ENCODE measurements around the gene GRM5.
"Not testable (repeated sequence)": the region's sequence is repeated elsewhere in the genome, so short reads cannot be mapped to it uniquely, and the experiment has no call there.

Gene GRM5

GRCh38 chr11:88538098-88538497 is 527.7 kb downstream of the GRM5 start:
- Histone ChIP-seq H3K27ac (ENCODE audit: insufficient read depth, low read length, poor library complexity, severe bottlenecking) (no peak overlapping the region), H3K4me3 (ENCODE audit: insufficient read depth, low read depth, low read length, poor library complexity, severe bottlenecking) (no peak overlapping the region), H3K36me3 (ENCODE audit: control insufficient read depth, insufficient read depth, low read length) (no peaks in the 10 kb centered on the region), H3K9me3 (ENCODE audit: control insufficient read depth, low read length) (no peaks in the 10 kb centered on the region), H3K27me3 (replicated peaks; ENCODE audit: control insufficient read depth, insufficient read depth, low read length, poor library complexity, severe bottlenecking) (no peaks in the 10 kb centered on the region), H3K4me1 (ENCODE audit: control insufficient read depth, insufficient read depth, low read length, poor library complexity, severe bottlenecking) (no peaks in the 10 kb centered on the region)
- DNase-seq = no peak

DNA sequence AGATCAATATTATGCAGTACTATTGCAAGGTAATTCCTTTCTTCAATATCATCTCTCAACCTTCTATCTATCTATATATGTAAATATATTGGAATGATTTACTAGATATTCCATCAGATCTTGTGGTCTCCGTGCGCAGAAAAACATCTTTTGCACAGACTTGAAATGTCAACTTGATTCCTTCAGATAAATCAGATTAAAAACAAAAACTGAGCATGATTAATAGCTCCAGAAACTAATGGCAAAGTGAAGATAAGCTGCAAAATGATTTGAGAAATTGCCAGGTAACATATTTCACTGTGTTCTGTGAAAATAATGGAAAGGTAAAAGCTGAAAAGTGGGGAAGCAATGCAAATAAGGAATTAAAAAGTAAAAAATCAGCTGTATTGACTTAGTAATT is 528.2 kb downstream of the GRM5 start:
- no peaks in the 10 kb centered on the region for H3K9me3 ChIP-seq (ENCODE audit: control insufficient read depth, low read length)
- H3K27ac ChIP-seq (ENCODE audit: insufficient read depth, low read length, poor library complexity, severe bottlenecking) = no peak overlapping the region
- no peak for DNase-seq
- H3K36me3 ChIP-seq (ENCODE audit: control insufficient read depth, insufficient read depth, low read length) = no peaks in the 10 kb centered on the region
- H3K4me1 ChIP-seq (ENCODE audit: control insufficient read depth, insufficient read depth, low read length, poor library complexity, severe bottlenecking) = no peaks in the 10 kb centered on the region
- H3K27me3 ChIP-seq (replicated peaks; ENCODE audit: control insufficient read depth, insufficient read depth, low read length, poor library complexity, severe bottlenecking) = no peaks in the 10 kb centered on the region
- H3K4me3 ChIP-seq (ENCODE audit: insufficient read depth, low read depth, low read length, poor library complexity, severe bottlenecking) = no peak overlapping the region

GRCh38 chr11:88536616-88537265 is 529.0 kb downstream of the GRM5 start:
- no peak overlapping the region for H3K4me3 ChIP-seq (ENCODE audit: insufficient read depth, low read depth, low read length, poor library complexity, severe bottlenecking)
- no peaks in the 10 kb centered on the region for H3K4me1 ChIP-seq (ENCODE audit: control insufficient read depth, insufficient read depth, low read length, poor library complexity, severe bottlenecking)
- H3K27me3 ChIP-seq (replicated peaks; ENCODE audit: control insufficient read depth, insufficient read depth, low read length, poor library complexity, severe bottlenecking) = no peaks in the 10 kb centered on the region
- no peaks in the 10 kb centered on the region for H3K9me3 ChIP-seq (ENCODE audit: control insufficient read depth, low read length)
- DNase-seq = no peak
- H3K27ac ChIP-seq (ENCODE audit: insufficient read depth, low read length, poor library complexity, severe bottlenecking) = no peak overlapping the region
- H3K36me3 ChIP-seq (ENCODE audit: control insufficient read depth, insufficient read depth, low read length) = no peaks in the 10 kb centered on the region

- Histone ChIP-seq H3K36me3 (ENCODE audit: control insufficient read depth, insufficient read depth, low read length) (no peaks in the 10 kb centered on the region), H3K9me3 (ENCODE audit: control insufficient read depth, low read length) (no peaks in the 10 kb centered on the region), H3K4me3 (ENCODE audit: insufficient read depth, low read depth, low read length, poor library complexity, severe bottlenecking) (no peak overlapping the region), H3K27ac (ENCODE audit: insufficient read depth, low read length, poor library complexity, severe bottlenecking) (no peak overlapping the region), H3K27me3 (replicated peaks; ENCODE audit: control insufficient read depth, insufficient read depth, low read length, poor library complexity, severe bottlenecking) (no peaks in the 10 kb centered on the region), H3K4me1 (ENCODE audit: control insufficient read depth, insufficient read depth, low read length, poor library complexity, severe bottlenecking) (no peaks in the 10 kb centered on the region)
- DNase-seq = no peak
Measured at GRCh38 chr11:88535916-88536547, 529.8 kb downstream of the GRM5 start.

DNA sequence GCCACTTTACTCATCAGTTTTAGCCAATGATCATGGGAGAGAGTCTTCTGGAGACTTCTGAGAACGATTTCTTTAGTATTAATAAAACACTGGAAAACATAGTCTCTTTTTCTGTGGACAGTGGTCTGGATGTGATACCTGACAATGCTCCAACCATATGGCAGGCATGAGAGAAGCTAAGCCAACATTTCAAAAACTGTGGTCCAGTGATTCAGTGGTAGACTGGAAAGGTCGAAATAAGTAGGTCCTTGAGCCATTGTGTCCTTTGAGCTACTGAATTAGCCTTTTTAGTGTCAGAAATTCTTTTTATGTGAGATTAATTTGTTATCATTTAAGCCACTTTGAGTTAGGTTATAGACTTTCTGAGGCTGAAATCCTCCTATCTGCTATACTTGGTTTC is 530.5 kb downstream of the GRM5 start:
- no peak overlapping the region for H3K4me3 ChIP-seq (ENCODE audit: insufficient read depth, low read depth, low read length, poor library complexity, severe bottlenecking)
- no peaks in the 10 kb centered on the region for H3K36me3 ChIP-seq (ENCODE audit: control insufficient read depth, insufficient read depth, low read length)
- no peaks in the 10 kb centered on the region for H3K9me3 ChIP-seq (ENCODE audit: control insufficient read depth, low read length)
- H3K4me1 ChIP-seq (ENCODE audit: control insufficient read depth, insufficient read depth, low read length, poor library complexity, severe bottlenecking) = no peaks in the 10 kb centered on the region
- H3K27me3 ChIP-seq (replicated peaks; ENCODE audit: control insufficient read depth, insufficient read depth, low read length, poor library complexity, severe bottlenecking) = no peaks in the 10 kb centered on the region
- no peak for DNase-seq
- H3K27ac ChIP-seq (ENCODE audit: insufficient read depth, low read length, poor library complexity, severe bottlenecking) = no peak overlapping the region

DNA sequence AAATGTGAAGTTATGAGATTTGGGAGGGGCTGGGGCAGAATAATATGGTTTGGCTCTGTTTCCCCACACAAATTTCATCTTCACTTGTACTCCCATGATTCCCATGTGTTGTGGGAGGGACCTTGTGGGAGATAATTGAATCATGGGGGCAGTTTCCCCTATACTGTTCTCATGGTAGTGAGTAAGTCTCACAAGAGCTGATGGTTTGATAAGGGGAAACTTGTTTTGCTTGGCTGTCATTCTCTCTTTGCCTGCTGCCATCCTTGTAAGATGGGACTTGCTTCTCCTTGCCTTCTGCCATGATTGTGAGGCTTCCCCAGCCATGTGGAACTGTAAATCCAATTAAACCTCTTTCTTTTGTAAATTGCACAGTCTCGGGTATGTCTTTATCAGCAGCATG is 531.1 kb downstream of the GRM5 start:
- not testable (repeated sequence) for H3K36me3 ChIP-seq (ENCODE audit: control insufficient read depth, insufficient read depth, low read length); H3K9me3 ChIP-seq (ENCODE audit: control insufficient read depth, low read length); H3K4me3 ChIP-seq (ENCODE audit: insufficient read depth, low read depth, low read length, poor library complexity, severe bottlenecking); H3K27ac ChIP-seq (ENCODE audit: insufficient read depth, low read length, poor library complexity, severe bottlenecking); H3K4me1 ChIP-seq (ENCODE audit: control insufficient read depth, insufficient read depth, low read length, poor library complexity, severe bottlenecking); DNase-seq; H3K27me3 ChIP-seq (replicated peaks; ENCODE audit: control insufficient read depth, insufficient read depth, low read length, poor library complexity, severe bottlenecking)

GRCh38 chr11:88534185-88534584 is 531.6 kb downstream of the GRM5 start:
- no peak for DNase-seq
- no peaks in the 10 kb centered on the region for H3K36me3 ChIP-seq (ENCODE audit: control insufficient read depth, insufficient read depth, low read length)
- no peak overlapping the region for H3K27ac ChIP-seq (ENCODE audit: insufficient read depth, low read length, poor library complexity, severe bottlenecking)
- H3K4me1 ChIP-seq (ENCODE audit: control insufficient read depth, insufficient read depth, low read length, poor library complexity, severe bottlenecking) = no peaks in the 10 kb centered on the region
- no peaks in the 10 kb centered on the region for H3K27me3 ChIP-seq (replicated peaks; ENCODE audit: control insufficient read depth, insufficient read depth, low read length, poor library complexity, severe bottlenecking)
- H3K9me3 ChIP-seq (ENCODE audit: control insufficient read depth, low read length) = no peaks in the 10 kb centered on the region
- no peak overlapping the region for H3K4me3 ChIP-seq (ENCODE audit: insufficient read depth, low read depth, low read length, poor library complexity, severe bottlenecking)

- no peak overlapping the region for H3K4me3 ChIP-seq (ENCODE audit: insufficient read depth, low read depth, low read length, poor library complexity, severe bottlenecking)
- no peaks in the 10 kb centered on the region for H3K27me3 ChIP-seq (replicated peaks; ENCODE audit: control insufficient read depth, insufficient read depth, low read length, poor library complexity, severe bottlenecking)
- H3K9me3 ChIP-seq (ENCODE audit: control insufficient read depth, low read length) = no peaks in the 10 kb centered on the region
- no peak overlapping the region for H3K27ac ChIP-seq (ENCODE audit: insufficient read depth, low read length, poor library complexity, severe bottlenecking)
- no peak for DNase-seq
- H3K36me3 ChIP-seq (ENCODE audit: control insufficient read depth, insufficient read depth, low read length) = no peaks in the 10 kb centered on the region
- H3K4me1 ChIP-seq (ENCODE audit: control insufficient read depth, insufficient read depth, low read length, poor library complexity, severe bottlenecking) = no peaks in the 10 kb centered on the region
Measured at GRCh38 chr11:88533001-88533400, 532.8 kb downstream of the GRM5 start.

- Histone ChIP-seq H3K27me3 (replicated peaks; ENCODE audit: control insufficient read depth, insufficient read depth, low read length, poor library complexity, severe bottlenecking) (no peaks in the 10 kb centered on the region), H3K36me3 (ENCODE audit: control insufficient read depth, insufficient read depth, low read length) (no peaks in the 10 kb centered on the region), H3K9me3 (ENCODE audit: control insufficient read depth, low read length) (no peaks in the 10 kb centered on the region), H3K4me3 (ENCODE audit: insufficient read depth, low read depth, low read length, poor library complexity, severe bottlenecking) (no peak overlapping the region), H3K27ac (ENCODE audit: insufficient read depth, low read length, poor library complexity, severe bottlenecking) (no peak overlapping the region), H3K4me1 (ENCODE audit: control insufficient read depth, insufficient read depth, low read length, poor library complexity, severe bottlenecking) (no peaks in the 10 kb centered on the region)
- DNase-seq = no peak
Measured at GRCh38 chr11:88531831-88532230, 534.0 kb downstream of the GRM5 start.

DNA sequence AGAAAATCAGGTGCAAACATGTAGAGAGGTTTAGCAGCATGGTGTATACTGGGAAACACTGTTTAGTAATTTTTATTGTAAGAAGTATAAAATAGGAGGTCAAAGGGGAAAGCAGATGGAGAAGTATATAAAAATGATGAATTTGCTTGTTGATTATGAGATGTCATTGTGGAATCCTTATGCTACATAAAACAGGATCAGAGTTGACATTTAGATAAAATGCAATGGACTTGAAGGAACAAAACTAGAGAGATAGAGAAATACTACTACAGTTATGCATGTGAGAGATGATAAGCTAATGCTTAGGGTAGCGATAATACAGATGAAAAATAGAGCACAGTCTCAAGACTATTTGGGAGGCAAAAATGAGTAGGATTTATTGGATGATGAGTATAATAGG is 536.4 kb downstream of the GRM5 start:
- H3K27me3 ChIP-seq (replicated peaks; ENCODE audit: control insufficient read depth, insufficient read depth, low read length, poor library complexity, severe bottlenecking) = no peaks in the 10 kb centered on the region
- no peak overlapping the region for H3K4me3 ChIP-seq (ENCODE audit: insufficient read depth, low read depth, low read length, poor library complexity, severe bottlenecking)
- H3K36me3 ChIP-seq (ENCODE audit: control insufficient read depth, insufficient read depth, low read length) = no peaks in the 10 kb centered on the region
- DNase-seq = no peak
- no peaks in the 10 kb centered on the region for H3K9me3 ChIP-seq (ENCODE audit: control insufficient read depth, low read length)
- H3K27ac ChIP-seq (ENCODE audit: insufficient read depth, low read length, poor library complexity, severe bottlenecking) = no peak overlapping the region
- no peaks in the 10 kb centered on the region for H3K4me1 ChIP-seq (ENCODE audit: control insufficient read depth, insufficient read depth, low read length, poor library complexity, severe bottlenecking)

Measured in effector memory CD4-positive, alpha-beta T cell (primary cell).